MM.1S (cell line): ENCODE measurements around the gene PLAAT2.

ENCODE experiments used
- DNase-seq: peaks from one replicate; pipeline ENCODE4 v3.0.0-alpha.2; 2015
- H2AFZ ChIP-seq: fragments of 300-600 bp; sonication (generic); 2 replicates; pipeline ENCODE4 v1.6.0; 2016; ENCODE audit warnings: antibody characterized with exemption, low read length
- H3F3A ChIP-seq: fragments of 300-600 bp; sonication (generic); 2 replicates; pipeline ENCODE4 v1.6.1; 2016; ENCODE audit warnings: mild to moderate bottlenecking, antibody characterized with exemption, low read length, moderate library complexity, mixed read lengths; ENCODE audit not compliant: insufficient read depth
- H3K27ac ChIP-seq: fragments of 300-600 bp; sonication (generic); 2 replicates; pipeline ENCODE4 v1.5.1; 2016; ENCODE audit warnings: mild to moderate bottlenecking, low read length
- H3K27me3 ChIP-seq: fragments of 300-600 bp; sonication (generic); replicated peaks from 2 replicates; pipeline ENCODE4 v1.6.0; 2016; ENCODE audit warnings: low read length; ENCODE audit not compliant: insufficient read depth
- H3K36me3 ChIP-seq: fragments of 300-600 bp; sonication (generic); replicated peaks from 2 replicates; pipeline ENCODE4 v1.6.1; 2016; ENCODE audit warnings: mild to moderate bottlenecking, low read length, mixed read lengths; ENCODE audit not compliant: insufficient read depth
- H3K4me1 ChIP-seq: fragments of 300-600 bp; sonication (generic); 2 replicates; pipeline ENCODE4 v1.6.1; 2016; ENCODE audit warnings: low read length, mixed read lengths
- H3K4me2 ChIP-seq: fragments of 300-600 bp; sonication (generic); 2 replicates; pipeline ENCODE4 v1.6.0; 2016; ENCODE audit warnings: low read depth, low read length
- H3K4me3 ChIP-seq: fragments of 300-600 bp; sonication (generic); 2 replicates; pipeline ENCODE4 v1.5.1; 2016; ENCODE audit warnings: low read length, mixed read lengths
- H3K79me2 ChIP-seq: fragments of 300-600 bp; sonication (generic); 2 replicates; pipeline ENCODE4 v1.6.1; 2016; ENCODE audit warnings: mixed run types, low read length, mixed read lengths
- H3K9ac ChIP-seq: fragments of 300-600 bp; sonication (generic); 2 replicates; pipeline ENCODE4 v1.6.1; 2016; ENCODE audit warnings: low read length, mixed read lengths
- H3K9me2 ChIP-seq: fragments of 300-600 bp; sonication (generic); replicated peaks from 2 replicates; pipeline ENCODE4 v1.6.1; 2016; ENCODE audit warnings: mild to moderate bottlenecking, low read length, mixed read lengths; ENCODE audit not compliant: insufficient read depth
- H3K9me3 ChIP-seq: fragments of 300-600 bp; sonication (generic); replicated peaks from 2 replicates; pipeline ENCODE4 v1.6.1; 2016; ENCODE audit warnings: mild to moderate bottlenecking, low read length, mixed read lengths; ENCODE audit not compliant: insufficient read depth
- H4K20me1 ChIP-seq: fragments of 300-600 bp; sonication (generic); 2 replicates; pipeline ENCODE4 v1.6.1; 2016; ENCODE audit warnings: mild to moderate bottlenecking, low read length, moderate library complexity, mixed read lengths; ENCODE audit not compliant: insufficient read depth
- EZH2 ChIP-seq: fragments of 300-600 bp; sonication (generic); optimal IDR thresholded peaks from 2 replicates; pipeline ENCODE3; 2017; ENCODE audit warnings: low read depth, mild to moderate bottlenecking, antibody characterized with exemption, low read length, mixed read lengths
- EZH2phosphoT487 ChIP-seq: fragments of 300-600 bp; sonication (generic); IDR thresholded peaks from 2 replicates; pipeline ENCODE4 v1.6.1; 2018; ENCODE audit warnings: antibody characterized with exemption, low read length
- TF ChIP-seq, protein P1 (sequence below): fragments of 300-600 bp; sonication (generic); IDR thresholded peaks from 2 replicates; pipeline ENCODE4 v1.5.1; 2016; ENCODE audit warnings: antibody characterized with exemption, low read length, mixed read lengths

The PLAAT2 gene

DNA sequence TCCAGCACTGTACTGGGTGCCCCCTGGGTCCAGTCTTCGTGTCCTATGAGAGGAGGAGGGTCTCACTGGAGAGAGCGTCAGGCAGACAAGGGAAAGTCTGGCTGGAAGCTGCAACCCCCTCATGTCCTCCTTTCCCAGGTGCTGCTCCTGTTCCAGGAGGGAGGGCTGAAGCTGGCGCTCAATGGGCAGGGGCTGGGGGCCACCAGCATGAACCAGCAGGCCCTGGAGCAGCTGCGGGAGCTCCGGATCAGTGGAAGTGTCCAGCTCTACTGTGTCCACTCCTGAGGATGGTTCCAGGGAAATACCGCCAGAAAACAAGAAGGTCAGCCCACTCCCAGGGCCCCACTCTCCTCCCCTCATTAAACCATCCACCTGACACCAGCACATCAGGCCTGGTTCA lies 47.1 kb downstream of the PLAAT2 start:
- no peak overlapping the region for H2AFZ ChIP-seq
- no peaks in the 10 kb centered on the region for H4K20me1 ChIP-seq
- no peak overlapping the region for H3K9ac ChIP-seq
- H3K79me2 ChIP-seq: no peaks in the 10 kb centered on the region
- no peak overlapping the region for H3K4me3 ChIP-seq
- H3K9me3 ChIP-seq: no peaks in the 10 kb centered on the region
- TF ChIP-seq EZH2 (no peak), EZH2phosphoT487 (no peak)
- TF ChIP-seq, protein P1, sequence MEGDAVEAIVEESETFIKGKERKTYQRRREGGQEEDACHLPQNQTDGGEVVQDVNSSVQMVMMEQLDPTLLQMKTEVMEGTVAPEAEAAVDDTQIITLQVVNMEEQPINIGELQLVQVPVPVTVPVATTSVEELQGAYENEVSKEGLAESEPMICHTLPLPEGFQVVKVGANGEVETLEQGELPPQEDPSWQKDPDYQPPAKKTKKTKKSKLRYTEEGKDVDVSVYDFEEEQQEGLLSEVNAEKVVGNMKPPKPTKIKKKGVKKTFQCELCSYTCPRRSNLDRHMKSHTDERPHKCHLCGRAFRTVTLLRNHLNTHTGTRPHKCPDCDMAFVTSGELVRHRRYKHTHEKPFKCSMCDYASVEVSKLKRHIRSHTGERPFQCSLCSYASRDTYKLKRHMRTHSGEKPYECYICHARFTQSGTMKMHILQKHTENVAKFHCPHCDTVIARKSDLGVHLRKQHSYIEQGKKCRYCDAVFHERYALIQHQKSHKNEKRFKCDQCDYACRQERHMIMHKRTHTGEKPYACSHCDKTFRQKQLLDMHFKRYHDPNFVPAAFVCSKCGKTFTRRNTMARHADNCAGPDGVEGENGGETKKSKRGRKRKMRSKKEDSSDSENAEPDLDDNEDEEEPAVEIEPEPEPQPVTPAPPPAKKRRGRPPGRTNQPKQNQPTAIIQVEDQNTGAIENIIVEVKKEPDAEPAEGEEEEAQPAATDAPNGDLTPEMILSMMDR: no peak
- H3K27me3 ChIP-seq: no peaks in the 10 kb centered on the region
- no peak overlapping the region for H3K27ac ChIP-seq
- H3K4me1 ChIP-seq: peaks cover 7% of the 10 kb centered on the region
- no peaks in the 10 kb centered on the region for H3F3A ChIP-seq
- no peak for DNase-seq
- H3K36me3 ChIP-seq: no peaks in the 10 kb centered on the region
- H3K4me2 ChIP-seq: no peak overlapping the region
- H3K9me2 ChIP-seq: no peaks in the 10 kb centered on the region

GRCh38 chr11:63512816-63513215 lies 50.4 kb downstream of the PLAAT2 start:
- Histone ChIP-seq H3K9me3 (no peaks in the 10 kb centered on the region), H3K4me1 (no peaks in the 10 kb centered on the region), H3K4me3 (no peak overlapping the region), H4K20me1 (no peaks in the 10 kb centered on the region), H2AFZ (no peak overlapping the region), H3K9ac (no peak overlapping the region), H3K36me3 (no peaks in the 10 kb centered on the region), H3K27ac (no peak overlapping the region), H3F3A (no peaks in the 10 kb centered on the region), H3K27me3 (no peaks in the 10 kb centered on the region), H3K79me2 (no peaks in the 10 kb centered on the region), H3K9me2 (no peaks in the 10 kb centered on the region), H3K4me2 (no peak overlapping the region)
- TF ChIP-seq, protein P1: no peak
- no peak for TF ChIP-seq EZH2
- no peak for TF ChIP-seq EZH2phosphoT487
- DNase-seq: no peak

DNA sequence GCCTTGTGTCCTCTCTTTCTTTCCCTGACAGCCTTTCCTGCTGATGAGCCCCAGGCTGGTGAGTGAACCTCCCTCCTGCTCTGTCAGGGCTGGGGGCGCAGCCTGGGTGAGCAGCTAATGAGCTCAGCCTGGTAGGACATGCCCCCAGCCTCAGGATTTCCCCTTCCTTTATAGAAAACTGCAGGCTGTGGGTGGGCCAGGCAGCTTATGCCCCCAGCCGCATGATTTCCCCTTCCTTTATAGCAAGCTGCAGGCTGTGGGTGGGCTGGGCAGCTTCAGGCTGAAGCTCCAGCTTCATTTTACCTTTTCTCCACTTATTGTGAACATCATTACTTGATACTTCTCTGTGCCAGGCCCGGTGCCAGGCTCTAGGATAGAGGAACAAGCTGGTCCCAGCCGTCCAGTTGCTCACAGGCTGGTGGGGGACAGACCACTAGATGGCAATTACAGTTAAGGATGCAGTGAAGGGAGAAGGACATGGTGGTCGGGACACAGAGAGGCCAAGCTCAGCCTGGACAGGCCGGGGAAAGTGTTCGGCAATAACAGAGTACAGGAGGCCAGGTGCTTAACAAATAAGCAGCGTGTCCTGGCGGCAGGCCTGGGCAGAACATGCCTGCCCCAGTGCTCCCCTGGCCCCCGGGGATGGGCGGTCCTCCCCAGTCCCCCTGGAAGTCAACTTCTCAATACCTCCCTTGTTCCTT lies 52.0 kb downstream of the PLAAT2 start:
- Histone ChIP-seq H3K9me3 (no peaks in the 10 kb centered on the region), H4K20me1 (no peaks in the 10 kb centered on the region), H3K36me3 (no peaks in the 10 kb centered on the region), H3K4me3 (no peak overlapping the region), H3K79me2 (no peaks in the 10 kb centered on the region), H3K27ac (no peak overlapping the region), H3K4me2 (no peak overlapping the region), H3F3A (no peaks in the 10 kb centered on the region), H3K9me2 (no peaks in the 10 kb centered on the region), H3K9ac (no peak overlapping the region), H3K27me3 (no peaks in the 10 kb centered on the region), H3K4me1 (no peaks in the 10 kb centered on the region), H2AFZ (no peak overlapping the region)
- DNase-seq: no peak
- TF ChIP-seq, protein P1: no peak
- TF ChIP-seq EZH2phosphoT487 (no peak), EZH2 (no peak)
